GM12878 (cell line): ENCODE results near the gene PIWIL1. TPM values are rescaled to one million over a fixed set of nuclear protein-coding genes. Genes with fewer than 3 reads are reported as not detected.

Experiments used
- ATAC-seq: fragments of 200-7000 bp; cut with Tn5 transposase; 3 replicates; pipeline ENCODE4 v1.9.1; 2020; ENCODE audit warnings: mild to moderate bottlenecking, moderate library complexity
- BruUV-seq: library from RNA; stranded (reverse); fragments of 400-500 nt; replicated peaks from 2 replicates; lab custom pipeline; 2021; lab: Mats Ljungman, UMichigan
- CTCF ChIA-PET: fragments of 300-600 bp; sonication (Branson Sonifier 250); formaldehyde crosslinking; extraction: SDS; loops from one replicate; lab custom pipeline; 2021; ENCODE audit warnings: inconsistent platforms; lab: Yijun Ruan, JAX
- POLR2A ChIA-PET: fragments of 350-600 bp; formaldehyde crosslinking; extraction: SDS; loops from one replicate; lab custom pipeline; 2021; ENCODE audit warnings: inconsistent platforms; lab: Charles Lee
- RAD21 ChIA-PET: fragments of 300-600 bp; sonication (Branson Sonifier 250); formaldehyde crosslinking; loops from one replicate; lab custom pipeline; 2023; ENCODE audit warnings: antibody characterized with exemption; ENCODE audit not compliant: unreplicated experiment; lab: Charles Lee
- SMC1A ChIA-PET: fragments of 300-600 bp; sonication (Branson Sonifier 250); formaldehyde crosslinking; loops from one replicate; lab custom pipeline; 2023; ENCODE audit not compliant: unreplicated experiment, uncharacterized antibody; lab: Charles Lee
- DNase-seq: peaks from one replicate; pipeline ENCODE4 v3.0.0-alpha.2; 2011; ENCODE audit warnings: low read depth, low spot score
- FAIRE-seq: peaks from 3 replicates; lab custom pipeline; 2011; peaks lifted over from hg19 to GRCh38; lab: Jason Lieb, UNC
- H2AFZ ChIP-seq: 2 replicates; pipeline ENCODE4 v1.6.0; 2011; ENCODE audit warnings: low read depth, low read length, control low read depth; ENCODE audit not compliant: control insufficient read depth
- H3K27ac ChIP-seq: 2 replicates; pipeline ENCODE4 v1.5.1; 2011; ENCODE audit warnings: control low read depth; ENCODE audit not compliant: control insufficient read depth, insufficient read depth
- H3K27me3 ChIP-seq, 2 experiments: replicated peaks in 1 of 2; 2 replicates each; pipeline versions ENCODE4 v1.6.0 to v1.6.1; 2011; ENCODE audit warnings: low read length in 1 of 2; ENCODE audit not compliant: control insufficient read depth in 2 of 2, insufficient read depth in 2 of 2
- H3K36me3 ChIP-seq, 2 experiments: 2 replicates each; pipeline ENCODE4 v1.5.1; 2011; ENCODE audit warnings: low read length in 1 of 2; ENCODE audit not compliant: control insufficient read depth in 2 of 2, insufficient read depth in 2 of 2
- H3K4me1 ChIP-seq: 2 replicates; pipeline ENCODE4 v1.6.1; 2011; ENCODE audit warnings: mild to moderate bottlenecking, low read length, moderate library complexity, mixed read lengths; ENCODE audit not compliant: control insufficient read depth, insufficient read depth
- H3K4me2 ChIP-seq: 2 replicates; pipeline ENCODE4 v1.6.0; 2011; ENCODE audit warnings: control low read depth; ENCODE audit not compliant: control insufficient read depth, insufficient read depth
- H3K4me3 ChIP-seq: fragments of 200-600 bp; sonication (generic); 2 replicates; pipeline ENCODE4 v1.5.1; 2016
- H3K79me2 ChIP-seq: 2 replicates; pipeline ENCODE4 v1.6.0; 2011; ENCODE audit warnings: low read length; ENCODE audit not compliant: control insufficient read depth, insufficient read depth
- H3K9ac ChIP-seq: 2 replicates; pipeline ENCODE4 v1.8.0; 2011; ENCODE audit warnings: low read length, control low read depth, mixed read lengths; ENCODE audit not compliant: control insufficient read depth, insufficient read depth
- H3K9me3 ChIP-seq: replicated peaks from 3 replicates; pipeline ENCODE4 v1.5.1; 2011; ENCODE audit warnings: mild to moderate bottlenecking, low read length; ENCODE audit not compliant: control insufficient read depth, insufficient read depth
- H4K20me1 ChIP-seq: 2 replicates; pipeline ENCODE4 v1.6.0; 2011; ENCODE audit not compliant: control insufficient read depth, insufficient read depth
- EED ChIP-seq: sonication (generic); IDR thresholded peaks from 2 replicates; pipeline ENCODE4 v1.6.1; 2016; ENCODE audit warnings: antibody characterized with exemption, low read depth
- MXI1 ChIP-seq: fragments of 150-350 bp; IDR thresholded peaks from 2 replicates; pipeline ENCODE4 v1.6.1; 2011; ENCODE audit warnings: low read depth, mild to moderate bottlenecking, inconsistent platforms, low read length, improper control_type of control experiment
- PAX8 ChIP-seq: fragments of 450-650 bp; IDR thresholded peaks from 2 replicates; pipeline ENCODE4 v1.6.1; 2017; ENCODE audit warnings: mild to moderate bottlenecking, moderate library complexity
- RELA ChIP-seq: fragments of 450-650 bp; IDR thresholded peaks from 2 replicates; pipeline ENCODE4 v1.8.0; 2014; ENCODE audit warnings: borderline replicate concordance; ENCODE audit not compliant: partially characterized antibody
- TCF12 ChIP-seq: IDR thresholded peaks from 2 replicates; pipeline ENCODE4 v1.6.1; 2011; ENCODE audit warnings: low read depth, mild to moderate bottlenecking, low read length
- YBX1 ChIP-seq: fragments of 450-650 bp; IDR thresholded peaks from 2 replicates; pipeline ENCODE4 v1.6.1; 2016; ENCODE audit warnings: antibody characterized with exemption
- WGBS: methylation state at CpG from one replicate; pipeline ENCODE4 v1.1.6; 2016; ENCODE audit warnings: low lambda C conversion rate; ENCODE audit not compliant: insufficient replicate concordance, insufficient coverage; ENCODE audit errors: missing lambda C conversion rate; 5-methylcytosine and 5-hydroxymethylcytosine counted together
- in situ Hi-C: fragments of 300-500 bp; cut with MboI; formaldehyde crosslinking; loops from 9 replicates; pipeline ENCODE4 v1.14.3; 2018; ENCODE audit warnings: mixed read lengths
- intact Hi-C: fragments of 100-400 bp; cut with micrococcal nuclease; formaldehyde crosslinking; loops from one replicate; pipeline ENCODE4 v1.14.2; 2022; ENCODE audit not compliant: unreplicated experiment
- polyA plus RNA-seq, 11 experiments: library from polyadenylated mRNA; depleted of rRNA in 4 of 11; unstranded in 6 of 11; stranded (reverse) in 5 of 11; fragments of >200 nt; fragmentation: Nextera tagmentation in 4 of 11; fragmentation: Illumina TruSeq in 1 of 11; extraction: Ambion mirVana in 4 of 11; extraction: Trizol in 1 of 11; gene quantifications; 1 replicate in 1 of 11; 2 replicates in 10 of 11; pipeline versions ENCODE4 v1.2.1 to v1.2.3, GENCODE V29; 2011 to 2016; ENCODE audit warnings: inconsistent platforms in 2 of 11, missing spikeins in 2 of 11, low read depth in 1 of 11
- total RNA-seq, 4 experiments: library from RNA; depleted of rRNA in 3 of 4; stranded (reverse); fragments of >200 nt in 3 of 4; fragmentation: Illumina TruSeq in 1 of 4; extraction: Trizol in 1 of 4; gene quantifications; 2 replicates each; pipeline versions ENCODE4 v1.2.1 to v1.2.3, GENCODE V29; 2013 to 2021
- TF ChIP-seq, protein P1 (sequence below): fragments of 450-650 bp; IDR thresholded peaks from 2 replicates; pipeline ENCODE4 v1.6.1; 2016; ENCODE audit warnings: mild to moderate bottlenecking
- TF ChIP-seq, protein P2 (sequence below): IDR thresholded peaks from 2 replicates; pipeline ENCODE4 v1.6.1; 2012; ENCODE audit warnings: mild to moderate bottlenecking, low read depth, low read length

The PIWIL1 gene
- total and polyA plus RNA-seq, 10 of the 15 experiments (the other 5 are each of a cell fraction or from before 2014, with no cell fraction given) = not detected

DNA sequence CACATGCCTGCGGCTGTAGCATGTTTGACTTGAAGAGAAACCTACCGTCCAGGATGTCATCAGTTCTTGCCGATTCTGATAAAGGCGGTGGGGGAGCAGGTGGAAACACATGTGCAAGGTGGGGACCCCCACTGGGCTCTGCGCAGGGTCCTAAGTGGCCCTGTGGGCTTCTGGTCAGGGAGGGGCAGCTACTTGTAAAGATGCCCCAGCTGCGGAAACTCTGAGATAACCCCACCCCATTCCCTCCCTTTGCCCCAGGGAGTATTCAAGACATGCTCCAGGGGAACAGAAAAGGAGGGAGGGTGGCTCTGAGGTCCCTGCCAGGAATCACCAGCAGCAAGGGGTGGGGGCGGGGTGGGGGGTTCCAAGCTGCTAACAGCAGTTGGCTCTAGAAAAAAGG, 67.6 kb downstream of the PIWIL1 start:
- no peak overlapping the region for H3K27ac ChIP-seq
- ATAC-seq (no peak), DNase-seq (no peak)
- no peak overlapping the region for H3K4me2 ChIP-seq
- CTCF ChIA-PET = no interaction called here
- H3K9ac ChIP-seq = no peak overlapping the region
- H3K9me3 ChIP-seq = no peaks in the 10 kb centered on the region
- TF ChIP-seq, protein P1, sequence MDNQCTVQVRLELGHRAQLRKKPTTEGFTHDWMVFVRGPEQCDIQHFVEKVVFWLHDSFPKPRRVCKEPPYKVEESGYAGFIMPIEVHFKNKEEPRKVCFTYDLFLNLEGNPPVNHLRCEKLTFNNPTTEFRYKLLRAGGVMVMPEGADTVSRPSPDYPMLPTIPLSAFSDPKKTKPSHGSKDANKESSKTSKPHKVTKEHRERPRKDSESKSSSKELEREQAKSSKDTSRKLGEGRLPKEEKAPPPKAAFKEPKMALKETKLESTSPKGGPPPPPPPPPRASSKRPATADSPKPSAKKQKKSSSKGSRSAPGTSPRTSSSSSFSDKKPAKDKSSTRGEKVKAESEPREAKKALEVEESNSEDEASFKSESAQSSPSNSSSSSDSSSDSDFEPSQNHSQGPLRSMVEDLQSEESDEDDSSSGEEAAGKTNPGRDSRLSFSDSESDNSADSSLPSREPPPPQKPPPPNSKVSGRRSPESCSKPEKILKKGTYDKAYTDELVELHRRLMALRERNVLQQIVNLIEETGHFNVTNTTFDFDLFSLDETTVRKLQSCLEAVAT = no peak
- TF ChIP-seq TCF12 = no peak
- no peak for TF ChIP-seq PAX8
- TF ChIP-seq, protein P2, sequence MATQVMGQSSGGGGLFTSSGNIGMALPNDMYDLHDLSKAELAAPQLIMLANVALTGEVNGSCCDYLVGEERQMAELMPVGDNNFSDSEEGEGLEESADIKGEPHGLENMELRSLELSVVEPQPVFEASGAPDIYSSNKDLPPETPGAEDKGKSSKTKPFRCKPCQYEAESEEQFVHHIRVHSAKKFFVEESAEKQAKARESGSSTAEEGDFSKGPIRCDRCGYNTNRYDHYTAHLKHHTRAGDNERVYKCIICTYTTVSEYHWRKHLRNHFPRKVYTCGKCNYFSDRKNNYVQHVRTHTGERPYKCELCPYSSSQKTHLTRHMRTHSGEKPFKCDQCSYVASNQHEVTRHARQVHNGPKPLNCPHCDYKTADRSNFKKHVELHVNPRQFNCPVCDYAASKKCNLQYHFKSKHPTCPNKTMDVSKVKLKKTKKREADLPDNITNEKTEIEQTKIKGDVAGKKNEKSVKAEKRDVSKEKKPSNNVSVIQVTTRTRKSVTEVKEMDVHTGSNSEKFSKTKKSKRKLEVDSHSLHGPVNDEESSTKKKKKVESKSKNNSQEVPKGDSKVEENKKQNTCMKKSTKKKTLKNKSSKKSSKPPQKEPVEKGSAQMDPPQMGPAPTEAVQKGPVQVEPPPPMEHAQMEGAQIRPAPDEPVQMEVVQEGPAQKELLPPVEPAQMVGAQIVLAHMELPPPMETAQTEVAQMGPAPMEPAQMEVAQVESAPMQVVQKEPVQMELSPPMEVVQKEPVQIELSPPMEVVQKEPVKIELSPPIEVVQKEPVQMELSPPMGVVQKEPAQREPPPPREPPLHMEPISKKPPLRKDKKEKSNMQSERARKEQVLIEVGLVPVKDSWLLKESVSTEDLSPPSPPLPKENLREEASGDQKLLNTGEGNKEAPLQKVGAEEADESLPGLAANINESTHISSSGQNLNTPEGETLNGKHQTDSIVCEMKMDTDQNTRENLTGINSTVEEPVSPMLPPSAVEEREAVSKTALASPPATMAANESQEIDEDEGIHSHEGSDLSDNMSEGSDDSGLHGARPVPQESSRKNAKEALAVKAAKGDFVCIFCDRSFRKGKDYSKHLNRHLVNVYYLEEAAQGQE = no peak
- TF ChIP-seq EED = no peak
- TF ChIP-seq RELA = no peak
- TF ChIP-seq MXI1 = no peak
- TF ChIP-seq YBX1 = no peak
- TF ChIP-seq, all 136 proteins: peak for 0
- Histone ChIP-seq H3K79me2 (no peaks in the 10 kb centered on the region), H3K4me3 (no peak overlapping the region), H4K20me1 (no peaks in the 10 kb centered on the region), H3K36me3 (no peaks in the 10 kb centered on the region), H3K27me3 (no peaks in the 10 kb centered on the region), H2AFZ (no peak overlapping the region), H3K4me1 (no peaks in the 10 kb centered on the region)
- RAD21 ChIA-PET = no interaction called here
- POLR2A ChIA-PET = no interaction called here
- no TSS peak for BruUV-seq
- intact Hi-C loops (no loop called here), in situ Hi-C loops (no loop called here)
- SMC1A ChIA-PET = interaction anchor here (0.6 kb wide), 1 partner anchor 320 kb away, joined by 3 read pairs; no protein-coding TSS in a partner anchor
- WGBS = 62% methylated on average over 7 of the region's 7 CpGs
- no peak for FAIRE-seq
